T-helper 2 cell (primary cell): ENCODE data around the gene CDC20.
A peak's percentile ranks its signal among the peaks of the same experiment; 100 is the strongest.

Experiments
- DNase-seq, 5 experiments: peaks; one replicate each; pipeline versions ENCODE4 v3.0.0 to v3.0.0-alpha.2; 2012 to 2022
- total RNA-seq, 2 donors: gene quantifications; one replicate each; lab custom pipeline; 2026; lab: John Stamatoyannopoulos, UW

Gene CDC20
- 2.8 to 3.2 reads per million in 2 donors for total RNA-seq

GRCh38 chr1:43358746-43359693, at the start of gene CDC20:
Gene CDC20 (plus strand): TSS chr1:43358981. CDS start chr1:43359216, 235 bp downstream.
- DNase-seq, result peak; percentile 92 to 99 (median 96)

GRCh38 chr1:43309405-43310025, 49.3 kb upstream of the CDC20 start:
- no peak for DNase-seq

- no peak for DNase-seq
Measured at GRCh38 chr1:43311521-43311920, 47.3 kb upstream of the CDC20 start.

- DNase-seq, result no peak
Measured at GRCh38 chr1:43312212-43312623, 46.6 kb upstream of the CDC20 start.

GRCh38 chr1:43312663-43313515, 45.9 kb upstream of the CDC20 start:
- DNase-seq, result no peak

GRCh38 chr1:43313771-43314170, 45.0 kb upstream of the CDC20 start:
- DNase-seq, result no peak

GRCh38 chr1:43314233-43314632, 44.5 kb upstream of the CDC20 start:
- no peak for DNase-seq

GRCh38 chr1:43315481-43315880, 43.3 kb upstream of the CDC20 start:
- no peak for DNase-seq

GRCh38 chr1:43315963-43316737, 42.6 kb upstream of the CDC20 start:
- no peak for DNase-seq

GRCh38 chr1:43316738-43317520, 41.9 kb upstream of the CDC20 start:
- no peak for DNase-seq

- no peak for DNase-seq
Measured at GRCh38 chr1:43317817-43318471, 40.8 kb upstream of the CDC20 start.

- no peak for DNase-seq
Measured at GRCh38 chr1:43318831-43319230, 40.0 kb upstream of the CDC20 start.

- DNase-seq, result no peak
Measured at GRCh38 chr1:43319288-43319687, 39.5 kb upstream of the CDC20 start.

- no peak for DNase-seq
Measured at GRCh38 chr1:43319766-43320165, 39.0 kb upstream of the CDC20 start.

GRCh38 chr1:43321331-43321891, 37.4 kb upstream of the CDC20 start:
- DNase-seq, result no peak

GRCh38 chr1:43322506-43322905, 36.3 kb upstream of the CDC20 start:
- DNase-seq, result no peak

- no peak for DNase-seq
Measured at GRCh38 chr1:43324810-43325209, 34.0 kb upstream of the CDC20 start.

- DNase-seq, result no peak
Measured at GRCh38 chr1:43325381-43325780, 33.4 kb upstream of the CDC20 start.

- DNase-seq, result no peak
Measured at GRCh38 chr1:43327549-43328292, 31.1 kb upstream of the CDC20 start.
